H1 (cell line): ENCODE results near the gene CDIPT. TPM values are rescaled to one million over a fixed set of nuclear protein-coding genes. Genes with fewer than 3 reads are reported as not detected.

Experiments
- CTCF ChIA-PET: fragments of 300-600 bp; sonication (Branson Sonifier 250); formaldehyde crosslinking; loops from one replicate; lab custom pipeline; 2021; ENCODE audit not compliant: partially characterized antibody; lab: Charles Lee
- POLR2A ChIA-PET: fragments of 300-600 bp; sonication (Branson Sonifier 250); formaldehyde crosslinking; loops from one replicate; lab custom pipeline; 2021; ENCODE audit warnings: inconsistent platforms; ENCODE audit not compliant: partially characterized antibody; lab: Charles Lee
- DNase-seq, 2 experiments: peaks; one replicate each; pipeline versions ENCODE4 v3.0.0 to v3.0.0-alpha.2; 2010 to 2022; ENCODE audit warnings: low spot score in 2 of 2, low read depth in 1 of 2, mixed read lengths in 1 of 2
- FAIRE-seq: peaks from 2 replicates; lab custom pipeline; 2011; peaks lifted over from hg19 to GRCh38; lab: Jason Lieb, UNC
- H2AFZ ChIP-seq: 2 replicates; pipeline ENCODE4 v1.8.1; 2012; ENCODE audit warnings: low read length, inconsistent platforms
- H2AK5ac ChIP-seq: 2 replicates; pipeline ENCODE4 v1.6.1; 2013; ENCODE audit warnings: low read depth, low read length
- H2BK120ac ChIP-seq: replicated peaks from 2 replicates; pipeline ENCODE3; 2013; ENCODE audit warnings: low read depth, low read length, inconsistent platforms
- H2BK12ac ChIP-seq: 2 replicates; pipeline ENCODE4 v1.6.1; 2013; ENCODE audit warnings: low read depth, low read length
- H2BK15ac ChIP-seq: 2 replicates; pipeline ENCODE4 v1.6.1; 2013; ENCODE audit warnings: low read length
- H2BK20ac ChIP-seq: 2 replicates; pipeline ENCODE4 v1.6.1; 2013; ENCODE audit warnings: low read length
- H2BK5ac ChIP-seq: 2 replicates; pipeline ENCODE4 v1.6.1; 2013; ENCODE audit warnings: low read depth, low read length
- H3K14ac ChIP-seq: 2 replicates; pipeline ENCODE4 v1.6.1; 2013; ENCODE audit warnings: inconsistent platforms; ENCODE audit not compliant: insufficient read length
- H3K18ac ChIP-seq: 2 replicates; pipeline ENCODE4 v1.6.1; 2013; ENCODE audit warnings: low read length; ENCODE audit errors: extremely low read depth
- H3K23ac ChIP-seq: 2 replicates; pipeline ENCODE4 v1.6.1; 2013; ENCODE audit warnings: inconsistent platforms; ENCODE audit not compliant: insufficient read length
- H3K23me2 ChIP-seq: 2 replicates; pipeline ENCODE4 v1.6.1; 2013; ENCODE audit warnings: low read depth, low read length
- H3K27ac ChIP-seq: 2 replicates; pipeline ENCODE4 v1.6.1; 2011; ENCODE audit warnings: low read depth, low read length, inconsistent platforms
- H3K27me3 ChIP-seq, 4 experiments: replicated peaks in 1 of 4; 1 replicate in 1 of 4; 2 replicates in 3 of 4; pipeline versions ENCODE4 v1.6.1 to v1.8.1; 2011 to 2013; ENCODE audit warnings: low read length in 3 of 4, mild to moderate bottlenecking in 3 of 4, inconsistent platforms in 2 of 4, mixed read lengths in 2 of 4, moderate library complexity in 1 of 4; ENCODE audit not compliant: control insufficient read depth in 3 of 4, insufficient read depth in 3 of 4; ENCODE audit errors: extremely low read depth in 1 of 4
- H3K36me3 ChIP-seq, 4 experiments: 2 replicates each; pipeline versions ENCODE4 v1.6.1 to v1.8.1; 2011 to 2013; ENCODE audit warnings: mild to moderate bottlenecking in 4 of 4, low read length in 3 of 4, moderate library complexity in 2 of 4, control low read depth in 1 of 4, inconsistent platforms in 1 of 4; ENCODE audit not compliant: insufficient read depth in 4 of 4, control insufficient read depth in 2 of 4
- H3K4ac ChIP-seq: replicated peaks from 2 replicates; pipeline ENCODE3; 2013; ENCODE audit warnings: low read length, low read depth, mixed read lengths, inconsistent platforms; ENCODE audit not compliant: insufficient read length
- H3K4me1 ChIP-seq, 4 experiments: replicated peaks in 1 of 4; 1 replicate in 1 of 4; 2 replicates in 3 of 4; pipeline versions ENCODE4 v1.6.1 to v1.8.1; 2011 to 2013; ENCODE audit warnings: low read length in 3 of 4, inconsistent platforms in 2 of 4, mixed read lengths in 1 of 4; ENCODE audit not compliant: insufficient read depth in 4 of 4, control insufficient read depth in 3 of 4
- H3K4me2 ChIP-seq, 2 experiments: 2 replicates each; pipeline versions ENCODE4 v1.6.1 to v1.8.1; 2011 to 2013; ENCODE audit warnings: low read depth in 2 of 2, low read length in 2 of 2, control low read depth in 1 of 2, inconsistent platforms in 1 of 2, mild to moderate bottlenecking in 1 of 2; ENCODE audit not compliant: insufficient read depth in 1 of 2
- H3K4me3 ChIP-seq, 4 experiments: fragments of 200-600, 300-600 bp in 1 of 4; sonication (generic), shearing (Covaris generic), sonication (Bioruptor Twin) in 1 of 4; 2 replicates each; pipeline versions ENCODE4 v1.5.1 to v1.8.1; 2011 to 2016; ENCODE audit warnings: low read length in 4 of 4, low read depth in 3 of 4, control low read depth in 2 of 4, inconsistent platforms in 2 of 4, mild to moderate bottlenecking in 2 of 4, mixed read lengths in 1 of 4, moderate library complexity in 1 of 4; ENCODE audit not compliant: insufficient read depth in 2 of 4; ENCODE audit errors: extremely low read depth in 1 of 4
- H3K56ac ChIP-seq: replicated peaks from 2 replicates; pipeline ENCODE3; 2013; ENCODE audit warnings: low read depth, mild to moderate bottlenecking, mixed read lengths, low read length, inconsistent platforms; ENCODE audit not compliant: insufficient read length
- H3K79me1 ChIP-seq: 2 replicates; pipeline ENCODE4 v1.6.1; 2013; ENCODE audit warnings: low read depth, low read length, control low read depth
- H3K79me2 ChIP-seq, 2 experiments: 2 replicates each; pipeline versions ENCODE4 v1.6.1 to v1.8.1; 2012 to 2013; ENCODE audit warnings: low read length in 2 of 2, mild to moderate bottlenecking in 2 of 2, inconsistent platforms in 1 of 2; ENCODE audit not compliant: insufficient read depth in 2 of 2, control insufficient read depth in 1 of 2
- H3K9ac ChIP-seq, 4 experiments: replicated peaks in 1 of 4; 1 replicate in 1 of 4; 2 replicates in 3 of 4; pipeline versions ENCODE4 v1.6.1 to v1.8.1; 2011 to 2013; ENCODE audit warnings: low read depth in 3 of 4, low read length in 3 of 4, control low read depth in 2 of 4, mild to moderate bottlenecking in 2 of 4, moderate library complexity in 2 of 4, inconsistent platforms in 1 of 4; ENCODE audit errors: extremely low read depth in 1 of 4
- H3K9me3 ChIP-seq, 2 experiments: 2 replicates each; pipeline versions ENCODE4 v1.6.1 to v1.8.1; 2012 to 2013; ENCODE audit warnings: mild to moderate bottlenecking in 2 of 2, moderate library complexity in 2 of 2, control low read depth in 1 of 2, inconsistent platforms in 1 of 2, low read depth in 1 of 2, low read length in 1 of 2, mixed read lengths in 1 of 2; ENCODE audit not compliant: insufficient read depth in 2 of 2
- H4K20me1 ChIP-seq, 2 experiments: replicated peaks in 1 of 2; 2 replicates each; pipeline versions ENCODE3 to v1.8.1; 2011 to 2013; ENCODE audit warnings: inconsistent platforms in 2 of 2, low read length in 2 of 2, mild to moderate bottlenecking in 1 of 2; ENCODE audit not compliant: insufficient read depth in 2 of 2, control insufficient read depth in 1 of 2
- H4K5ac ChIP-seq: 2 replicates; pipeline ENCODE4 v1.6.1; 2013; ENCODE audit warnings: low read length, low read depth, mixed read lengths, inconsistent platforms; ENCODE audit not compliant: insufficient read length
- H4K8ac ChIP-seq: 2 replicates; pipeline ENCODE4 v1.8.0; 2013; ENCODE audit warnings: mild to moderate bottlenecking, moderate library complexity, low read length, inconsistent platforms; ENCODE audit not compliant: insufficient read depth; ENCODE audit errors: extremely low read depth
- H4K91ac ChIP-seq: replicated peaks from 2 replicates; pipeline ENCODE3; 2013; ENCODE audit warnings: low read length, mixed read lengths, inconsistent platforms; ENCODE audit not compliant: insufficient read length
- EZH2 ChIP-seq: fragments of 200-600 bp; sonication (generic); IDR thresholded peaks from 2 replicates; pipeline ENCODE4 v1.7.1; 2012; ENCODE audit warnings: low read depth, mild to moderate bottlenecking, moderate library complexity, low read length, inconsistent platforms; ENCODE audit not compliant: severe bottlenecking
- HDAC6 ChIP-seq: IDR thresholded peaks from one replicate; pipeline ENCODE4 v1.7.1; 2012; ENCODE audit warnings: low read depth, mild to moderate bottlenecking, inconsistent platforms, low read length, moderate library complexity
- NANOG ChIP-seq: IDR thresholded peaks from 2 replicates; pipeline ENCODE4 v1.6.1; 2011; ENCODE audit warnings: low read length, low read depth, mild to moderate bottlenecking, inconsistent platforms; ENCODE audit not compliant: insufficient read depth, poor library complexity, severe bottlenecking
- RFX5 ChIP-seq: IDR thresholded peaks from 2 replicates; pipeline ENCODE4 v1.6.1; 2011; ENCODE audit warnings: low read depth, low read length, improper control_type of control experiment, borderline replicate concordance
- RNF2 ChIP-seq: fragments of 200-900, 300-1000 bp; sonication (generic); IDR thresholded peaks from 2 replicates; pipeline ENCODE4 v1.7.1; 2016; ENCODE audit warnings: borderline replicate concordance, low read depth, mild to moderate bottlenecking, antibody characterized with exemption, low read length; ENCODE audit not compliant: poor library complexity, severe bottlenecking; ENCODE audit errors: missing control alignments
- SIRT6 ChIP-seq: IDR thresholded peaks from one replicate; pipeline ENCODE4 v1.7.1; 2012; ENCODE audit warnings: low read length, inconsistent platforms
- TEAD4 ChIP-seq: IDR thresholded peaks from 2 replicates; pipeline ENCODE4 v1.6.1; 2012; ENCODE audit warnings: low read depth, low read length, inconsistent platforms, mixed read lengths
- WGBS, 2 experiments: shearing (Covaris generic) in 1 of 2; methylation state at CpG; one replicate each; pipeline versions ENCODE4 v1.1.6 to v1.1.7; 2013 to 2015; ENCODE audit warnings: low lambda C conversion rate in 2 of 2, mixed read lengths in 2 of 2, inconsistent platforms in 1 of 2, low coverage in 1 of 2, missing lambda C conversion rate in 1 of 2; ENCODE audit not compliant: insufficient replicate concordance in 2 of 2, insufficient coverage in 1 of 2, insufficient read length in 1 of 2; ENCODE audit errors: extremely low coverage in 1 of 2, missing lambda C conversion rate in 1 of 2; 5-methylcytosine and 5-hydroxymethylcytosine counted together
- polyA plus RNA-seq, 7 experiments: library from polyadenylated mRNA; depleted of rRNA in 3 of 7; stranded (reverse) in 5 of 7; unstranded in 2 of 7; fragments of >200 nt in 5 of 7; fragments of 200-250 nt in 2 of 7; gene quantifications; 1 replicate in 5 of 7; 2 replicates in 1 of 7; 4 replicates in 1 of 7; pipeline versions ENCODE4 v1.2.1 to v1.2.3, GENCODE V29; 2011 to 2013; ENCODE audit warnings: missing spikeins in 2 of 7, mixed read lengths in 2 of 7
- total RNA-seq: library from RNA; stranded (reverse); fragmentation: NEBNext Ultra II Directional; extraction: Animal tissue kit (Norgen Biotek cat#: 25700); gene quantifications from 2 replicates; pipeline ENCODE4 v1.2.1, GENCODE V29; 2021
- TF ChIP-seq, protein P1 (sequence below): IDR thresholded peaks from 2 replicates; pipeline ENCODE4 v1.6.1; 2012; ENCODE audit warnings: low read length, inconsistent platforms

The CDIPT gene
- total and polyA plus RNA-seq, 2 of the 8 experiments (the other 6 are each of a cell fraction or from before 2014, with no cell fraction given), result 69.2 to 140 TPM

DNA sequence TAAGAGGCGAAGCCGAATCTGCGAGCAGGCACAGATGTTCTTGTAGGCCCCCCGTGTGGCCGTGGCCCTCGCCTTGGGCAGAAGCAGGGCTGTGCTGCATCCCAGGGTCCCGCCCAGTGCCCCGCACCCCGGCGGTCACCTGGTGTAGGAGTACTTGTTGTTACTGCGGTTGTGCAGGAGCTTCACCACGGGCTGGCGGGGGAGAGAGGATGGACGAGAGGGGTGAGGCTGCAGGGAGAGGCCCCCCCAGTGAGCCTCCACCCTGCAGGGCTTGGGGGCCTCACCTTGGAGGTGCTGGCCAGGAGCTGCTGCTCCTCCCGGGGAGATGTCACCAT, 48.6 kb upstream of the CDIPT start:
- H3K79me1 ChIP-seq, result no peaks in the 10 kb centered on the region
- TF ChIP-seq RFX5, result no peak
- no peak for TF ChIP-seq RNF2
- no peak for TF ChIP-seq TEAD4
- no peak for TF ChIP-seq SIRT6
- TF ChIP-seq, protein P1, sequence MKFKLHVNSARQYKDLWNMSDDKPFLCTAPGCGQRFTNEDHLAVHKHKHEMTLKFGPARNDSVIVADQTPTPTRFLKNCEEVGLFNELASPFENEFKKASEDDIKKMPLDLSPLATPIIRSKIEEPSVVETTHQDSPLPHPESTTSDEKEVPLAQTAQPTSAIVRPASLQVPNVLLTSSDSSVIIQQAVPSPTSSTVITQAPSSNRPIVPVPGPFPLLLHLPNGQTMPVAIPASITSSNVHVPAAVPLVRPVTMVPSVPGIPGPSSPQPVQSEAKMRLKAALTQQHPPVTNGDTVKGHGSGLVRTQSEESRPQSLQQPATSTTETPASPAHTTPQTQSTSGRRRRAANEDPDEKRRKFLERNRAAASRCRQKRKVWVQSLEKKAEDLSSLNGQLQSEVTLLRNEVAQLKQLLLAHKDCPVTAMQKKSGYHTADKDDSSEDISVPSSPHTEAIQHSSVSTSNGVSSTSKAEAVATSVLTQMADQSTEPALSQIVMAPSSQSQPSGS, result no peak
- TF ChIP-seq EZH2, result no peak
- no peak for TF ChIP-seq HDAC6
- no peak for TF ChIP-seq NANOG
- TF ChIP-seq, all 59 proteins: peak for 0
- no peaks in the 10 kb centered on the region for H3K27me3 ChIP-seq
- H3K4me2 ChIP-seq, result no peak overlapping the region
- peak in 1 of 2 experiments; percentile 52 for DNase-seq
- FAIRE-seq, result no peak
- no peak overlapping the region for H2BK20ac ChIP-seq
- H4K91ac ChIP-seq, result no peak overlapping the region
- peaks cover 0 to 6% (median 2%) of the 10 kb centered on the region in 4 experiments; a peak in 3 of 7 replicates for H3K4me1 ChIP-seq
- H3K56ac ChIP-seq, result no peak overlapping the region
- ChIA-PET POLR2A (interaction anchor here (0.6 to 6.4 kb wide), 9 partner anchors 10 to 82 kb away, joined by 3 to 52 read pairs (median 5); partner anchors contain the start of genes ASPHD1, KCTD13, SEZ6L2 and TAOK2), CTCF (interaction anchor here (0.8 to 2.4 kb wide), 14 partner anchors 9 to 121 kb away, joined by 3 to 14 read pairs (median 3); partner anchors contain the start of genes ASPHD1, KCTD13 and MVP)
- H3K18ac ChIP-seq, result no peak overlapping the region; the same call in 1 of the 2 replicates
- no peak overlapping the region for H3K23ac ChIP-seq
- H3K79me2 ChIP-seq, result no peaks in the 10 kb centered on the region
- H3K4me3 ChIP-seq, result no peak overlapping the region
- no peak overlapping the region for H2BK120ac ChIP-seq
- WGBS, 2 experiments, result 91% methylated on average over 15 of the region's 15 CpGs; no CpG with 5 or more reads in 1 of the 2 experiments
- H3K14ac ChIP-seq, result no peak overlapping the region
- no peak overlapping the region for H3K9ac ChIP-seq
- no peaks in the 10 kb centered on the region; a peak in 2 of 8 replicates for H3K36me3 ChIP-seq
- H3K23me2 ChIP-seq, result no peaks in the 10 kb centered on the region
- H4K5ac ChIP-seq, result no peak overlapping the region
- no peak overlapping the region for H3K4ac ChIP-seq
- no peak overlapping the region for H2BK5ac ChIP-seq
- no peak overlapping the region for H3K27ac ChIP-seq
- H3K9me3 ChIP-seq, result no peaks in the 10 kb centered on the region
- H2BK12ac ChIP-seq, result no peak overlapping the region; the same call in 1 of the 2 replicates
- H2AFZ ChIP-seq, result no peak overlapping the region
- H2BK15ac ChIP-seq, result no peak overlapping the region
- no peak overlapping the region for H2AK5ac ChIP-seq
- peaks cover 0 to 5% of the 10 kb centered on the region in 2 experiments for H4K20me1 ChIP-seq
- H4K8ac ChIP-seq, result peak overlapping the region; percentile 86
